NCI-H128 (cell line): ENCODE measurements around the gene GRM4.

Experiments
- DNase-seq: peaks from one replicate; lab custom pipeline; 2025; ENCODE audit not compliant: unreplicated experiment; lab: John Stamatoyannopoulos, UW

Gene GRM4

DNA sequence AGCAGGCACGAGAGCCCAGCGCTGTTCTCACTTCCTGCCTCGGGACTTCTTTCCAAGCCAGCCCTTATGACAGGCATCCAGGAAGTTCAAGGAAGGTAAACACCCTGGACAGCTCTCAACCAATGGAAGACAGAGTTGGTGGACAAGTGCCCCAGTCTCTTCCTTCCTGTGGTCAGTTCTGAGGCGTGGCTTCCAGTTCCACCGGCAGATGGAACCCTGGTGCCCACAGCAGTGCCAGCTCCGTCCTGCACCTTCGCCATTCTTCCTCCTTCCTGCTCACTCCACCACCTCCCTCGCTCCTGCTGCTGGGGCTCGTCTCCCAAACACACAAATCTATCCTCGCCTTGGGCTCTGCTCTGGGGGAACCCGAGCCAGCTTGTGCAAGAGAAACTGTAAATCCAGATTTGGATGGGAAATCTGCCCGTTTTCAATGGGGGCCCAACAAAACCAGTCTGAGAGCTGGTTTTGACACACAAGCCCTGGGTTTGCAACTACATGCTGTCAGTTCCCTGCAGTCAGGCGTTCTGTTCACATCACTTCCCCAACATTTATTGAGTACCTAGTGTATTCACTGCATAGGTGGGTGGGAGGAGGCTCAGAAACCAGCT lies 162.7 kb downstream of the GRM4 start:
- DNase-seq, result no peak

DNA sequence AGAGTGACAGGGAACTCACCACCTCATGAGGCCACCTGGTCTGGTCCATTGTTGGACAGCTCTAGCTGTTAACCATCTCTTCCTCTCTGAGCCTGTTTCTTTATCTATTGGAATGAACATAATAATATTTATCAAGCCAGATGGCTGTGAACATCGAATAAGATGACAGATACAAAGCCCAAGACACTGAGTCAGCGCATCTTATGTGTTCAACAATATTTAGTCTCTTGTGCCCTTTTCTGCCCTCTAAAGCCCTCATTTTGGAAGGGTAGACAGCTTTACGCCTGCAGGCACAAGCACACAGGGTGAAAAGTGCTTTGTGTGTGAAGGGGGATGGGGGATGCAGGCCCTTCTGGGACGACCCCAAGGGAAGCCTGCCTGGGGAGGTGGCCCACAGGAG lies 164.0 kb downstream of the GRM4 start:
- no peak for DNase-seq

DNA sequence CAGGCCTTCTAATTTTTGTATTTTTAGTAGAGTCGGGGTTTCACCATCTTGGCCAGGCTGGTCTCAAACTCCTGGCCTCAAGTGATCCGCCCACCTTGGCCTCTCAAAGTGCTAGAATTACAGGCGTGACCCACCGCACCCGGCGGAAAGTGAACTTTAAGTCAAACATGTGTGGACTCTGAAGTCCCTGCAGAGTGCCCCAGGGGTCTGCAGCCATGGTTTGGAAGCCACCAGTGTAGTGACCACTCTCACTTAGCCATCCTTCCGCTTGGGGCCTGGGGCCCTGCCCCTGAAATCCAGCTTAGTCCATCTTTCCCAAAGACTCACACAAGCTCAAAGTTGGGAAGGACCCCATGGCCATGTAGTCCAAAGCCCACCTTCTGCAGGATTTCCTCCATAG lies 164.5 kb downstream of the GRM4 start:
- no peak for DNase-seq

DNA sequence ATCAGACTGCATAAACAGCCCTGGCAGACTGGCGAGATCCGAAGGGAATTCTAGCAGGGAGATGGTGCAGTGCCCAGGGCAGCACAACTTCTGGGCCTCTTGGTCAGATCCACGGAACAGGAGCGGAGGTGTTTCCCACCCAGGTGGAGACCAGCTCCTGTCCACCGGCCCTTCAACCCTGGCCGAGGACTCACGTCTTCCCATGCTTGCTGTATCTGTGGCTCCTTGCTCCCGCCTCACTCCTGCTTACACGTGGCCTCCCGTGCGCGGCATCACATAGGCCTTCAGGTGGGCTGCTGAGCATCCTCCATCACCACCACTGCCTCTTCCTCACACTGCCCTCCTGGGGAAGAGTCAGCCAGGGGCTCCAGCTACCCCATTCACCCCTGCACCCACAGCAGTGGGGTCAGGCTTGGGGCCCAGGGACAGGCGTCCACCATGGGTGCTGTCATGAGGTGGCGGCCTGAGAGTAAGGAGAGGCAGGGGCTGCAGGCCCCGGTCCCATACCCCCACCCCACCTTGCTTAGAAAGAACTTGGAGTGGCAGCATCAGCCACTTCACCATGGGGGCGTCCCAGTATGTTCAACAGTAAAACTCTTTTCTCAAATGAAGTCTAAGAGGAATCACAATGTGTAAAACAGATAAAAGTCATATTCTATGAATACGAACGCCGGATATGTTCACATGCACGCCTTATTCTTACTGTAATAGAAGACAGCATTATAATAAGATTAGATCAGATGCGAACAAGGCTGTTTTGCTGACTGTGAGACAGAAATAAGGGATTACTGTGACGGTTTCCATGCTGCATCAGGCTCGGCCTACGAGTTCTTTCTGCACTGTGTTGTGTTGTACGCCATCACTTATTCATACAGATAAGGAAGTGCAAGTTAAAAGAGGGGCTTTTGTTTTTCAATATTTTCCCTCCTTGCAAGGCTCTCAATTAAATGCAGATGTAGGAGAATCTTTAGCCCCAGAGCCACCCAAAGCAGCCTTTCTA lies 165.4 kb downstream of the GRM4 start:
- DNase-seq, result no peak

DNA sequence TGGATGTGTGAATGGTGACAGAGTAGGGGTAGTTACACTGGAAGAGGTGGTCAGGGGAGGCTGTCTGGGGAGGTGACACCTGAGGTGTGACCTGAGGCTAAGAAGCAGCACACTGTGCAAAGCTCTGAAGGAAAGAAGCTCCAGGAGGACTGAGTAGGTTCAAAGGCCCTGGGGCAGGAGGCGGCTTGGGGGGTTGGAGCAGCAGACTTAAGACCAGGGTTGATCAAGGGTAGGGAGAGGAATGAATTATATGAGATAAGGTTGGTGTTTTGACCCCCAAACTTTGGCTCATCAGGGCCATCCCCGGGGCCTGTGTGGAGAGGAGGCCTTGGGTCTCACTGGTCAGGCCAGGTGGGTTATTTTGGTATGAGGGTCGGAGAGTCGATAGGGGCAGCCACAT lies 166.1 kb downstream of the GRM4 start:
- DNase-seq, result no peak

DNA sequence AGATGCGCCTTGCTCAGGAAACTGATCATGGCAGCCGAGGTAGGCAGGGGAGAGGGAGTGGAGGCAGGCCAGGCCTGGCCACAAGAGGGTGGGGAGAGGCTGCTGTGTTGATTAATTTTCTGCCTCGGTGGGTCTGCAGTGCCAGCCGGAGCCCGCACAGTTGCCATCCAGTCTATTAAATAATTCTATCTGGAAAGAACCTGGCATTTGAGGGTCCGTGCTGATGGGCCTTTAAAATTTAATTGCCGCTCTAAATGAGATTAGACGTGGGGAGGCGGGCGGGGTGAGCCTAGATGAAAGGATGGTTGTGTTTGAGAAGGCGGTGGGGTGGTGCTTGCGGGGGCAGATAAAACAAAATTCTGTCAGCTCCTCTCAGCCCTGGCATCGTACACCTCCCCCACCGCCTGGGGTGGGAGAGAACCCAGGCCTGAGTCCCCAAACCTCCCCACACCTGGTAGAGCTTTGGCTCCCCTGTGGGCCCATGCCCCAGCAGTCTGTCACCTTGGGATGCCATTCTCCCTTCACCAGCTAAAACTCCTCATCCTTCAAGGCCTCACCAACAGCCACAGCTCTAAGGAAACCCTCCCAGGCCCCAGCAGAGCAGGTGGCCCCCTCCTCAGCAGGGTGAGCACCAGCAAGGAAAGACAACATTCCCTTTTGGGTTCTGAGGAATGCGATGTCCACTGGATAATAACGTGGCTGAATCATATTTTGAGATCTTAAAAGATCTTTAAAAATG lies 167.3 kb downstream of the GRM4 start:
- no peak for DNase-seq

DNA sequence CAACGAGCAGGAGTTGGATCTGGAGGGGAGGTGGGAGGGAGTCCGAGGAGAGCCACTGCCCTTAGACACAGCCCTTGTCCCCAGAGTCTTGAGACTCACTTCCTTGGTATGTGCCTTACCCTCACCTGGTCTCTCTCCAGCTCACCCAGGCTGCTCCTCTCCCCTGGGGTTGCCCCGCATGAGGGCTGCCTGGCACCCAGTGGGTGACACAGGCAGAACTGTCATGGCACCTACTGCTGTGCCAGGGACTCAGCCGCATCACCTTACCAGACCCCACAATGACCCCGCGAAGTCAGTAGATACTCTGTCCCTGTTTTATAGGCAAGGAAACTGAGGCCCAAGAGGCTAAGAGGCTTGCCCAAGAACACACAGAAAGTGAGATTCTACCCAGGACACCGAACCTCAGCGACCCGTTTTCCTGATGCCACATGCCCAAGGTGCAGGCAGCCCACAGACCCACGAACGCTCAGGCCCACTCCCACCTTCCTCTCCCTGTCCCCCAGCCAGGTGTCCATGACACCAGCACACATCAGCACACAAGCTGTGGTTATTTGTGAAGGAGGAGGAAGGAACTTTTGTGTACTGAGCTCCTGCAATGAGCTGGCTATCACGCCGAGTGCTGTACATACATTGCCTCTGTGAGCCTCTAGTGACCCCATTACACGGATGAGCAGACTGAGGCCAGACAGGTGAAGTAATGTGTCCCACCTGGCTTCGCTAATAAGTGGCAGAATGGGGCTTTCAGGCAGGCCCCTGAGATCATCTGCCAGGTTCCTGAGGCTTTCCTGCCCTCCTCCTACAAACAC lies 168.1 kb downstream of the GRM4 start:
- DNase-seq, result no peak

DNA sequence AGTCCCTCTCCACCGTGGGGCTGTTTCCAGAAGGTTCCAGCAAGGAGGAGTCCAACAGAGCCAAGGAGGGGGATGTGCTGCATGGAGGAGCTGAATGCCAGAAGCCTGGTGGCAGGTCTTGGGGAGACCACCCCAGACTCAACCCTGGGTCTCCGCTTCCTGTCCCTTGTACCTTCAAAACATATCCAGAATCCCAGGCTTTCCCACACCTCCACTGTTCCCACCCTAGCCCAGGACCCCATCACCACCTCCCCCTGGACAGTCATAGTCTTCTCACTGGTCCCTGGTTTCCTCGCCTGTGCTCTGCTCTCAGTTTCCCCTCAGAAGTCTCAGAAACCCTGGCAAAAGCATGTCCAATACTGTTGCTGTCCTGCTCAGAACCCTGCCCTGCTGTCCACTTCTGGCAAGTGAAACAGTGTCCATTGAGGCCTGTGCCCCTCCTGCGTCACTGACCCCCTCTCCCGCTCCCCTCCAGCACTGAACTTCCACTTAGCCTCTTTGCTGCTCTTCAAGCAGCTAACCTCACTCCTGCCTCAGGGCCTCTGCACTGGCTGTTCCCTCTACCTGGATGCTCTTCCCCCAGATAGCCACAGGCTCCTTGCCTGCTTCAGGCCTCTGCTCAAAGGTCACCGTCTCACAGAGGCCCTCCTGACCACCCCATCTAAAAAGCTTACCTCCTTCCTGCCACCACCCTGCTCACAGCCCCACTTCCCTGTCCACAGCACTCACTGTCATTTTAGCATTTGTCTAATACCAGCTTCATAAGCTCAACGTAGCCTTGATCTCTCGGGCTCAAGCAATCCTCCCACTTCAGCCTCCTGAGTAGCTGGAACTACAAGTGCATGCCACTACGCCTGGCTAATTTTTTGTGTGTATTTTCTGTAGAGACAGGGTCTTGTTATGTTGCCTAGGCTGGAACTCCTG lies 169.2 kb downstream of the GRM4 start:
- DNase-seq, result no peak

DNA sequence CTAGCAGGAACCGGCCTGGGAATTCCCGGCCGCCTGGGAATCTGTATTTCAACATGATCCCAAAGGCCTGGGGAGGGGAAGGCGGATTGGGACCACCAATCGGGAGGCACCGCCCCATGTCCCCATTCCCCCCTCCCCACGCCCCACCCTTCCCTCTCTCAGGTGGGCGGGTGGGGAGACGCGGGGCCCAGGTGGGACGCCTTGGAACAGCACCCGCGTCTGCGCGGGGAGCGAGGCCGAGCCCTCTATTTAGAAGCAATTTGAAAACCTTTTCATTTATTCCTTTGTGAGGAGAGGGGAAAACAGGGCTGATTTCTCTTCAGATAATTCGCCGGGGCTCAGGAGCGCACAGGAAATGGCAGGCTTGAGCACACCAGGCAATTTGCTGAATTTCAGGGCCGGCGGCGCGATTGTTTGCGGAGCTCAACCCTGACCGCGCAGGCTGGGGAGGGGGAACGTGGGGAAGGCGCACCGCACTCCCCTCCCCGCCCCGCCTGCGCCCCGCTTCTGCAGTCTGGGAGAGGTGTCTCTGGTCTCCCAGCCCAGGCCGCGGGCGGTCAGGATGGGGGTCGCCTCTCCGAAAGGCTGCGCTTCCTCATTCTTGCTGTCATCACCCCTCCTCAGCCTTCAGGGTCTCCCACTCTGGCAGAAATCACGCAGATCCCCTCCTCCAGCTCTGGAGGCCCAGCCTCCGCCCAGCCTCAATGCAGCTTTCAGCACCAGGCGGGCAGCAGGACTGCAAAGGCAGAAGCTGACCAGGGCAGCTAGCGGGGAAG lies 170.0 kb downstream of the GRM4 start:
- DNase-seq, result no peak

DNA sequence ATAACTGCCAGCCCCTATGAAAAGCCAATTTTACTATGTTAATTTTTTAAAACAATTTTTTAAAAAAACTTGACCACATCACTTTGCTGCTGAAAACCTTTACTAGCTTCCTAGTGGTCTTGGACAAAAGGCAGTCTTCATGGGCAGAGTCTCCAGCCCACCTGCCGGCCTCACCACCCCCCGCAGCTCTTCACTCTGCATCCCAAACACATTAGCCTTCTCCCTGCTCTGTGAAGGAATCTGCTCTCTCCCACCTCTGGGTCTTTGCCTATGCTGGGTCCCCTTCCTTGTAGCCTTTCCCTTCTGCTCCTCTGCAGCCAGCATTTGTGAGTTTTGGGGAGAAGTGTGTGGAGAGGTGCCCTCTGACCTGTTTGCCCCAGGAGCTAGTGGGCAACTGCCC lies 171.4 kb downstream of the GRM4 start:
- no peak for DNase-seq

DNA sequence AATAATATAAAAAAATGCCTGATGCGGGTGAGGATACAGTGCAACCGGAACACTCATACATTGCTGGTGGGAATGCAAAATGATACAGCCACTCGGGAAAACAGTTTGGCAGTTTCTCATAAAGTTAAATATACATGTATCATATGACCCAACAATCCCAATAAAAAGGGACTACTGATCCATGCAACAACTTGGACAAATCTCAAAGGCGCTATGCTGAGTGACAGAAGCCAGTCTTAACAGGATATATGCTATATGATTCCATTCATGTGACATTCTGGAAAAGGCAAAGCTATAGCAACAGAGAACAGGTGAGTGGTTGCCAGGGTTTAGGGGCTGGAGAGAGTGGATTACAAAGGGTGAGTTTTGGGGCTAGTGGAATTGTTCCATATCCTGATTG lies 171.9 kb downstream of the GRM4 start:
- no peak for DNase-seq

DNA sequence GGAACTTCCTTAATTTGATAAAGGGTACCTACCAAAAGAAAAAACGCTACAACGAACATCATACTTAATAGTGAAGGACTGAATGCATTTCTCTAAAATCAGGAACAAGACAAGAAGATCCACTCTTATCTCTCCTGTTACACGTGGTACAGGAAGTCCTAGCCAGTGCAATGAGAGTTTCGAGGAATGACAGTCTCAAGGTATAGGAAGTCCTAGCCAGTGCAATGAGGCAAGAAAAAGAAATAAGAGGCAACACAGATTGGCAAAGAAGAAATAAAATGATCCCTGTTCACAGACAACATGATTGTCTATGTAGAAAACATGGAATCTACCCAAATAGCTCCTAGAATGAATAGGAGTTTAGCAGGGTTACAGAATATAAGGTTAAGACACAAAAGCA lies 174.3 kb downstream of the GRM4 start:
- no peak for DNase-seq
